Heart left ventricle (tissue), 16 donors: ENCODE data around the gene LRRC32. TPM values are rescaled to one million over a fixed set of nuclear protein-coding genes. Genes with fewer than 3 reads are reported as not detected.

Experiments
- ATAC-seq, 4 donors: fragments of 200-7000 bp; cut with Tn5 transposase; one replicate each; pipeline ENCODE4 v1.9.1; 2020 to 2022; ENCODE audit warnings: moderate library complexity in 4 of 4, mild to moderate bottlenecking in 3 of 4, moderate number of reproducible peaks in 1 of 4
- DNase-seq, 5 donors: peaks; one replicate each; pipeline ENCODE4 v3.0.0-alpha.2; 2020
- H3K27ac ChIP-seq, 12 donors: fragments of 200-600 bp; sonication (generic) in 4 of 12; one replicate each; pipeline versions ENCODE4 v1.5.0 to v1.8.0; 2016 to 2022; ENCODE audit warnings: mild to moderate bottlenecking in 2 of 12
- H3K27me3 ChIP-seq, 9 donors: fragments of 200-600 bp; sonication (generic) in 2 of 9; one replicate each; pipeline versions ENCODE4 v1.5.1 to v1.8.0; 2016 to 2022; ENCODE audit warnings: mild to moderate bottlenecking in 3 of 9
- H3K36me3 ChIP-seq, 9 donors: fragments of 200-600 bp; sonication (generic) in 2 of 9; one replicate each; pipeline versions ENCODE4 v1.5.0 to v1.8.0; 2018 to 2022; ENCODE audit warnings: mild to moderate bottlenecking in 2 of 9
- H3K4me1 ChIP-seq, 12 donors: fragments of 200-600 bp; sonication (generic) in 4 of 12; one replicate each; pipeline versions ENCODE4 v1.5.0 to v1.8.0; 2016 to 2022; ENCODE audit warnings: mild to moderate bottlenecking in 3 of 12
- H3K4me3 ChIP-seq, 12 donors: fragments of 200-600 bp; sonication (generic) in 4 of 12; one replicate each; pipeline versions ENCODE4 v1.5.0 to v1.8.0; 2017 to 2022; ENCODE audit warnings: mild to moderate bottlenecking in 9 of 12, moderate library complexity in 4 of 12
- H3K9me3 ChIP-seq, 12 donors: fragments of 200-600 bp; sonication (generic) in 4 of 12; one replicate each; pipeline versions ENCODE4 v1.5.0 to v1.8.0; 2016 to 2022; ENCODE audit warnings: mild to moderate bottlenecking in 1 of 12
- POLR2A ChIP-seq, 2 donors: fragments of 450-650 bp; IDR thresholded peaks; one replicate each; pipeline ENCODE4 v1.6.1; 2017; ENCODE audit warnings: antibody characterized with exemption in 2 of 2, mild to moderate bottlenecking in 2 of 2, moderate library complexity in 2 of 2
- WGBS, 4 donors: extraction: QIAGEN DNeasy Blood & Tissue Kit in 2 of 4; methylation state at CpG; one replicate each; pipeline versions ENCODE4 v1.1.5 to v1.1.7; 2013 to 2018; 5-methylcytosine and 5-hydroxymethylcytosine counted together
- intact Hi-C, 10 donors: fragments of 100-400 bp; cut with DNase I; formaldehyde crosslinking; loops; one replicate each; pipeline versions ENCODE4 v1.11.1 to v1.14.2; 2022
- polyA plus RNA-seq, 2 donors: library from polyadenylated mRNA; stranded (reverse); fragments of 200-250 nt; gene quantifications; one replicate each; pipeline ENCODE4 v1.2.3, GENCODE V29; 2013
- total RNA-seq, 9 donors: library from RNA; depleted of rRNA in 2 of 9; stranded (reverse); fragments of >200 nt in 2 of 9; fragmentation: NEBNext Ultra II Directional in 3 of 9; extraction: Animal tissue kit (Norgen Biotek cat#: 25700) in 3 of 9; gene quantifications; one replicate each; pipeline versions ENCODE4 v1.1.0 to v1.2.4, GENCODE V29; 2016 to 2023
- TF ChIP-seq, protein P1 (sequence below), 12 donors: fragments of 200-600 bp; sonication (generic) in 4 of 12; IDR thresholded peaks; one replicate each; pipeline versions ENCODE4 v1.5.0 to v1.8.0; 2018 to 2022; ENCODE audit warnings: antibody characterized with exemption in 12 of 12, mild to moderate bottlenecking in 5 of 12
- donor health status: ischemic (EF 13 %, LVEDD 7.1; RV severe dilation, severe dysfunction).
- donor health status: healthy with polysubstance abuse.
- donor health status: DM: no; HTN: yes; CAD: no.
- donor health status: DM: no; HTN: no; CAD: no.
- donor health status: ischemic (EF 25% LVEDD 6.9; RV normal size, moderate dysfunction).
- donor health status: ischemic (EF 25% LVEDD 5.7; RV mildly dilated, moderate dysfunction).
- donor health status: healthy.
- donor health status: DM: yes; HTN: yes; CAD: no.
- donor health status: ischemic (EF 35%, LVEDD 5.7; RV mildly dilated, moderate dysfunction).
- donor health status: nonischemic (EF 11% LVEDD 7.7; RV severe dilation, severe dysfunction).
- donor health status: DM: yes; HTN: yes; CAD: no.
- donor health status: PGD.
- donor health status: ischemic (EF 29% LVEDD 5.4; RV normal size, mild dysfunction).
- donor health status: nonischemic (EF 23%, LVEDD 6.1; RV moderate dilation, normal function).

Gene LRRC32
- total and polyA plus RNA-seq, 11 donors, result 20.1 to 79.0 (median 44.6) TPM

GRCh38 chr11:76667856-76668255, 2.7 kb downstream of the LRRC32 start:
- WGBS, 4 donors, result 60 to 73% (median 68%) methylated on average over 6 to 7 of the region's 7 CpGs
- Histone ChIP-seq H3K9me3 (no peaks in the 10 kb centered on the region), H3K27ac (peak overlapping the region; percentile 47 to 93 (median 78)), H3K27me3 (peaks cover 0 to 12% (median 0%) of the 10 kb centered on the region in 9 donors), H3K36me3 (peaks cover 0 to 30% (median 9%) of the 10 kb centered on the region in 9 donors), H3K4me3 (peak overlapping the region; percentile 13 to 87 (median 76)), H3K4me1 (peaks cover 4 to 72% (median 51%) of the 10 kb centered on the region in 12 donors)
- no peak for ATAC-seq
- peak in 3 of 5 donors; percentile 21 to 51 (median 29) for DNase-seq
- intact Hi-C loops, result loop anchor here in 5 of 10 donors (2.0 to 5.0 kb wide), 5 partner anchors 36 to 221 kb away; partner anchors contain the start of gene EMSY (in 1 of the 5)
- TF ChIP-seq, protein P1, sequence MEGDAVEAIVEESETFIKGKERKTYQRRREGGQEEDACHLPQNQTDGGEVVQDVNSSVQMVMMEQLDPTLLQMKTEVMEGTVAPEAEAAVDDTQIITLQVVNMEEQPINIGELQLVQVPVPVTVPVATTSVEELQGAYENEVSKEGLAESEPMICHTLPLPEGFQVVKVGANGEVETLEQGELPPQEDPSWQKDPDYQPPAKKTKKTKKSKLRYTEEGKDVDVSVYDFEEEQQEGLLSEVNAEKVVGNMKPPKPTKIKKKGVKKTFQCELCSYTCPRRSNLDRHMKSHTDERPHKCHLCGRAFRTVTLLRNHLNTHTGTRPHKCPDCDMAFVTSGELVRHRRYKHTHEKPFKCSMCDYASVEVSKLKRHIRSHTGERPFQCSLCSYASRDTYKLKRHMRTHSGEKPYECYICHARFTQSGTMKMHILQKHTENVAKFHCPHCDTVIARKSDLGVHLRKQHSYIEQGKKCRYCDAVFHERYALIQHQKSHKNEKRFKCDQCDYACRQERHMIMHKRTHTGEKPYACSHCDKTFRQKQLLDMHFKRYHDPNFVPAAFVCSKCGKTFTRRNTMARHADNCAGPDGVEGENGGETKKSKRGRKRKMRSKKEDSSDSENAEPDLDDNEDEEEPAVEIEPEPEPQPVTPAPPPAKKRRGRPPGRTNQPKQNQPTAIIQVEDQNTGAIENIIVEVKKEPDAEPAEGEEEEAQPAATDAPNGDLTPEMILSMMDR (IDR thresholded peaks at IDR 0.05), result no peak
- no peak for TF ChIP-seq POLR2A (IDR thresholded peaks at IDR 0.05)

DNA sequence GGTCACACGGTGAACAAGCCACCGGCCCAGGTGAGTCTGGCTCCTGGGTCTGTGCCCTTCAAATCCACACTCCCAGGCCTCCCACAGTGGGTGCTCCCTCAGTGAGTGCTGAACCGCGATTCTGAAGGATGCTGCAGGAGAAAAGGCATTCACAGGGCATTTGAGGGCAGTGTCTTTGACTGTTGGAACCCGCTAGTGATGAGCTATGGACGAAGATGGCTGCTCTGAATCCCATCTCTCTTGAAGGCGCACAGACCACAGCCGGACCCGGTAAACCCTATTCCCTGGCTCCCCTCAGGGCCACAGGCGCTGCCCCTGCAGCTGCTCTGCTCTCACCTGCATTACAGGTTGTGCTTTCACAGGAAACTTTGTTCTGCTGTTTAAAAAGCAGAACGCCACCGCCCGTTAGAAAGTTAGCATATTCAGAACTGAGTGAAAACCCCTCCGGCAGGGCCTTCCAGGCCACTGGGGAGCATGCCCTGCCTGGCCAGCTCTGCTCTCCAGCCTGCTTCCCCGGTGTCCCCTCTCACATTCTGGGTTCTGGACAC, 3.2 kb downstream of the LRRC32 start:
- TF ChIP-seq, protein P1 (IDR thresholded peaks at IDR 0.05), result no peak
- TF ChIP-seq POLR2A (IDR thresholded peaks at IDR 0.05), result no peak
- intact Hi-C loops, result loop anchor here in 5 of 10 donors (2.0 to 5.0 kb wide), 5 partner anchors 35 to 220 kb away; partner anchors contain the start of gene EMSY (in 1 of the 5)
- H3K27me3 ChIP-seq, result peaks cover 0 to 12% (median 0%) of the 10 kb centered on the region in 9 donors
- DNase-seq (peak in 3 of 5 donors; percentile 15 to 56 (median 21)), ATAC-seq (no peak)
- H3K4me3 ChIP-seq, result peak overlapping the region; percentile 13 to 87 (median 76)
- H3K36me3 ChIP-seq, result peaks cover 0 to 33% (median 13%) of the 10 kb centered on the region in 9 donors
- 58 to 83% (median 68%) methylated on average over 11 to 15 of the region's 15 CpGs for WGBS, 4 donors
- no peaks in the 10 kb centered on the region for H3K9me3 ChIP-seq
- H3K27ac ChIP-seq, result peak overlapping the region; percentile 65 to 93 (median 78)
- H3K4me1 ChIP-seq, result peaks cover 0 to 66% (median 46%) of the 10 kb centered on the region in 12 donors

GRCh38 chr11:76666830-76667229, 3.7 kb downstream of the LRRC32 start:
- intact Hi-C loops, result loop anchor here in 5 of 10 donors (2.0 to 5.0 kb wide), 5 partner anchors 35 to 220 kb away; partner anchors contain the start of gene EMSY (in 1 of the 5)
- no peaks in the 10 kb centered on the region for H3K9me3 ChIP-seq
- H3K4me1 ChIP-seq, result peaks cover 0 to 61% (median 41%) of the 10 kb centered on the region in 12 donors
- TF ChIP-seq POLR2A (IDR thresholded peaks at IDR 0.05), result no peak
- TF ChIP-seq, protein P1 (IDR thresholded peaks at IDR 0.05), result no peak
- peak overlapping the region; percentile 65 to 93 (median 78) for H3K27ac ChIP-seq
- 67 to 78% (median 73%) methylated on average over 5 of the region's 5 CpGs for WGBS, 4 donors
- peaks cover 0 to 12% (median 0%) of the 10 kb centered on the region in 9 donors for H3K27me3 ChIP-seq
- DNase-seq, result peak in 1 of 5 donors; percentile 6
- ATAC-seq, result no peak
- H3K4me3 ChIP-seq, result peak overlapping the region; percentile 13 to 87 (median 76)
- H3K36me3 ChIP-seq, result peaks cover 0 to 38% (median 18%) of the 10 kb centered on the region in 9 donors

DNA sequence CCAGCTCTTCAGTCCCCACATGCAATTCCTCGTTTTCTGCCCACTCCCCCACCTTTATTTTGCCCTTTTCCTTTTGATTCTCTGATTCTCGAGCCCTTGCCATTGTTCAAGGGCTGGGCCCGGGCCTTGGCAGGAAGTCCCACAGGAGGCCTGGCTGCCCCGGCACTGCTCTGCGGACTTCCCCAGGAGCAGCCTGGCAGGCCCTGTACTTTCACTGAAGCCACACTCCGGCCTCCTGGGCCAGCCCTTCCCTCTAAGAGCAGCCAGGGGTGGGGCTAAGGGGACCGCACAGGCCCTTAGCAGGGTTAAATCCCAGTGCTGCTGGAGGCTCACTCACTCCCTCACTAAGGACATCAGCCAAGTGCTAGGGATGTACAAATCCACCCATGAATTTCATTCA, 4.1 kb downstream of the LRRC32 start:
- Histone ChIP-seq H3K9me3 (no peaks in the 10 kb centered on the region), H3K4me1 (peaks cover 0 to 57% (median 38%) of the 10 kb centered on the region in 12 donors), H3K27me3 (peaks cover 0 to 12% (median 0%) of the 10 kb centered on the region in 9 donors), H3K4me3 (peak overlapping the region; percentile 13 to 87 (median 76)), H3K36me3 (peaks cover 0 to 43% (median 20%) of the 10 kb centered on the region in 9 donors), H3K27ac (peak overlapping the region; percentile 65 to 93 (median 78))
- 30 to 52% (median 40%) methylated on average over 7 of the region's 7 CpGs for WGBS, 4 donors
- peak; percentile 69 to 76 (median 73) for DNase-seq
- intact Hi-C loops, result loop anchor here in 5 of 10 donors (2.0 to 5.0 kb wide), 5 partner anchors 34 to 219 kb away; partner anchors contain the start of gene EMSY (in 1 of the 5)
- ATAC-seq, result peak; percentile 44 to 64 (median 60)
- TF ChIP-seq, protein P1 (IDR thresholded peaks at IDR 0.05), result no peak
- peak in 1 of 2 donors; percentile 24 for TF ChIP-seq POLR2A (IDR thresholded peaks at IDR 0.05)
